ENCODE data around the gene PCNX2.

PCNX2 gene

DNA sequence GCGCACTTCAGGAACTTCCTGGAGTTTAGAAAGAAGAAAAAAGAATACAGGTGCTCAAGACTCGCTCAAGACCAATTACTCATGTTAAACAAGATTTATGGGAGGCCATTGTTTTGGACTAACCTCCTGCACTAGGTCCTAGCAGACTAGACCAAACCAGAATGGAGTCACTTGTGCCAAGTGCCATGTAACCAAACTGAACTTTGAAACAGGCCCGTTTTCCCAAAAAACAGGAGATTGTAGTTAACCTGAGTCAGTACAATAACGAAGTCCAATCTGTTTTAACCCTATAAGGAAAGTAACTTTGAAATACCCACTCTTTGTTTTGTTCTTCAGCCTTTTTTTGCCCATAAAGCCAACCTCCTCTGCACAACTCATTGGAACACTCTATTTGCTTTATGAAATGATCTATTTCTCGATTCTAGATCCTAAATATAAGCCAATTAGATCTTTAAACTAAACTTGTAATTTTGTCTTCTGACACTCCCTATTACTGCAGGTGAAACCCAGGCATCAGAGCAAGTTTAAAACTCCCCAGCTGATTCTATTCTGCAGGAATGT is 345.8 kb downstream of the PCNX2 start:
- TF ChIP-seq FOXM1 (IDR thresholded peaks at IDR 0.05; ENCODE audit: borderline replicate concordance, low read depth) (no peak), REST (IDR thresholded peaks at IDR 0.05; ENCODE audit: low read depth) (no peak), EP300 (IDR thresholded peaks at IDR 0.05; ENCODE audit: borderline replicate concordance) (no peak), TEAD4 (IDR thresholded peaks at IDR 0.05) (no peak), RAD21 (IDR thresholded peaks at IDR 0.05; ENCODE audit: low read depth) (no peak)
- TF ChIP-seq, protein P1, sequence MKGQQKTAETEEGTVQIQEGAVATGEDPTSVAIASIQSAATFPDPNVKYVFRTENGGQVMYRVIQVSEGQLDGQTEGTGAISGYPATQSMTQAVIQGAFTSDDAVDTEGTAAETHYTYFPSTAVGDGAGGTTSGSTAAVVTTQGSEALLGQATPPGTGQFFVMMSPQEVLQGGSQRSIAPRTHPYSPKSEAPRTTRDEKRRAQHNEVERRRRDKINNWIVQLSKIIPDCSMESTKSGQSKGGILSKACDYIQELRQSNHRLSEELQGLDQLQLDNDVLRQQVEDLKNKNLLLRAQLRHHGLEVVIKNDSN (IDR thresholded peaks at IDR 0.05) = no peak

DNA sequence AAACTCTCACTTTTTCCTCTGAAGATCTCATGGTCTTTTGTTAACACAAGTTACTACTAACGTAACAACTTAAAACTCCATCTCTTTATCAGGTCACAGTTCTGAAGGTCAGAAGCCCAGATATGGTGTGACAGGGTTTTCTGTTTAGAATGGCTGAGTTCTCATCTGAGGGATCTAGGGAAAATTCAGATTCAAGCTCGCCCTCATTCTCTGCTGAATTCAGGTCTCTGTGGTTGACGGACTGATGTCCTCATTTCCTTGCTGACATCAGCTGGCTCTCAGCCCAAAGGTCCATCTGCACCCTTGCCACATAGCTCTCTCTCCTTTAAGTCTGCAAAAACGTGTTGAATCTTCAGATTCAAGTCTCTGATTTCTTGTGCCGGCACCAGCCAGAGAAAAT is 351.2 kb downstream of the PCNX2 start:
- no peak for TF ChIP-seq CREB1 (IDR thresholded peaks at IDR 0.05; ENCODE audit: low read depth)
- TF ChIP-seq YY1 (IDR thresholded peaks at IDR 0.05; ENCODE audit: low read depth) = no peak
- no peak for TF ChIP-seq TEAD4 (IDR thresholded peaks at IDR 0.05)
- TF ChIP-seq TAF1 (IDR thresholded peaks at IDR 0.05; ENCODE audit: low read depth) = no peak
- TF ChIP-seq ZBTB7A (IDR thresholded peaks at IDR 0.05; ENCODE audit: low read depth) = no peak
- TF ChIP-seq FOXM1 (IDR thresholded peaks at IDR 0.05; ENCODE audit: borderline replicate concordance, low read depth) = no peak
- TF ChIP-seq, protein P1 (IDR thresholded peaks at IDR 0.05) = no peak
- TF ChIP-seq REST (IDR thresholded peaks at IDR 0.05; ENCODE audit: low read depth) = no peak
- TF ChIP-seq CEBPB (IDR thresholded peaks at IDR 0.05) = no peak
- no peak for TF ChIP-seq EP300 (IDR thresholded peaks at IDR 0.05; ENCODE audit: borderline replicate concordance)
- TF ChIP-seq, protein P2, sequence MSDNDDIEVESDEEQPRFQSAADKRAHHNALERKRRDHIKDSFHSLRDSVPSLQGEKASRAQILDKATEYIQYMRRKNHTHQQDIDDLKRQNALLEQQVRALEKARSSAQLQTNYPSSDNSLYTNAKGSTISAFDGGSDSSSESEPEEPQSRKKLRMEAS (IDR thresholded peaks at IDR 0.05) = no peak

DNA sequence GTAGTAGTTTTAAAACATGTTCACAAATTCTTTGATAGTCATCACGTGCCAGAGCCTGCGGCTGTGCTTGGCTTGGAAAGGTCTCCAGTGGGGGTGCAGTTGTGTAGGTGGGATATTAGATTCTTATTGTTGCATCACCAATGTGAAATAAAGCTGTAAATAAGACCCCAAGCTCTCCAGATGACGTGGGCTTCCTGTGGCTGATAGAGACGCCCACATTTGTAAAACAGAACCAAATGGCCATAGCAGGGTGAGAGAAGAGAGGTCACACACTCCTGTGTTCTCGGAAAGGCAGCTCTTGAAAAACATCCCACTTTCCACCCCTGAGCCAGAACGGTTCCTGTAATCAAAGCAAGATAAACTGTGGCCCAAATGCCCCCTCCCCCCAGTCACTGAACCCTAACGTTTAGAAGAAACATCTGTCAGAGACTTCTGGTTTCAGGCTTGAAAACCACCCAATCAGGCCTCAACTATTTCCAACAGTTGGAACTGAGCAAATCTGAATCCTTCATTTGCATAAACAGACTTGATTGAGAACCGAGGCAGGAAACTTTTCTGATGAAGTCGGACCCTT is 351.8 kb downstream of the PCNX2 start:
- TF ChIP-seq TAF1 (IDR thresholded peaks at IDR 0.05; ENCODE audit: low read depth) (no peak), TEAD4 (IDR thresholded peaks at IDR 0.05) (no peak)

DNA sequence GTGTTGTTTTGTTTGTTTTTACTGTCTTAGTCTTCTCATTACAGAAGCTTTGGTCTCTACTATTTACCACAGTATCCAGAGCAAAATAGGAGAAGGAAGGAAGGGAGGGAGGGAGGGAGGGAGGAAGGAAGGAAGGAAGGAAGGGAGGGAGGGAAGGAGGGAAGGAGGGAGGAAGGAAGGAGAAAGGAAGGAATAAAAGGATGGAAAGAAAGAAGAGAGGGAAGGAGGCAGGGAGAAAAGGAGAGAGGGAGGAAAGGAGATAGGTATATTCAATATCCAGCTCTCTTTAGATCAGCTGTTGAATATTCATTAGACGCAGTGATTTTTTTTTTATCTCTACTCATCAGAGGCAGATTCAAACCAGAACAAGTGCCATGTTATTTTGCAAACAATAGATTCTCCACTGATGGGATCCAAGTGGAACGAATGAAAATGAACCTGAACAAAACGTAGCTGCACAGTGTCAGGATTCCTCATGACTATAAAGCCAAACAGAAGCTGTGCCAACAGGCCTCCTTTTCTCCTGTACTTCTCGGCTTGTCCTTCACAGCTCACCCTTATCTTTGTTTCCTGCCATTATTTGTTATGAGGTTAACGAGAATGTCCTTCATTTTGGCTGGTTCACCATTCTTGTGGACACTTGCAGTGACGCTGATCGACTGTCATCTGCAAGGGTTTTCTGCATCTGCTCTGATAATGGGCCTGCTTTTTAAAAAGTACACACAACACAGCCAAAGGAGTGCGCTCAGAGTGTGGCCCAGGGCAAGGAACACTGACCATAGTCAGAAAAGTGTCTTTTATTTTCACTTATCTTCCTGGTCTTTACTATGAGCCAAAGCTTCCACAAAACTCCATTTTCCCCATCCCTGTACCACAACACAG is 352.9 kb downstream of the PCNX2 start:
- TF ChIP-seq REST (IDR thresholded peaks at IDR 0.05; ENCODE audit: low read depth) (no peak), TAF1 (IDR thresholded peaks at IDR 0.05; ENCODE audit: low read depth) (no peak), TEAD4 (IDR thresholded peaks at IDR 0.05) (no peak)
- TF ChIP-seq, protein P1 (IDR thresholded peaks at IDR 0.05) = no peak

- TF ChIP-seq TEAD4 (IDR thresholded peaks at IDR 0.05) = no peak
- TF ChIP-seq, protein P1 (IDR thresholded peaks at IDR 0.05) = no peak
Observed at GRCh38 chr1:232940262-232940661, 355.3 kb downstream of the PCNX2 start.
